OCI-LY1 (cell line): ENCODE results near the gene NFIX.

Experiments used
- H2AFZ ChIP-seq: fragments of 200-600 bp; sonication (generic), shearing (Covaris generic); 2 replicates; pipeline ENCODE4 v1.6.0; 2014; ENCODE audit warnings: antibody characterized with exemption, mild to moderate bottlenecking, low read length
- H3F3A ChIP-seq: fragments of 200-600 bp; sonication (generic), shearing (Covaris generic); 2 replicates; pipeline ENCODE4 v1.6.0; 2014; ENCODE audit warnings: mild to moderate bottlenecking, antibody characterized with exemption, low read length, moderate library complexity; ENCODE audit not compliant: insufficient read depth
- H3K27ac ChIP-seq: fragments of 200-600 bp; sonication (generic); 2 replicates; pipeline ENCODE4 v1.5.1; 2014; ENCODE audit warnings: low read length, mixed run types, mild to moderate bottlenecking, low read depth; ENCODE audit not compliant: poor library complexity, severe bottlenecking
- H3K27me3 ChIP-seq: fragments of 200-600 bp; sonication (generic); 2 replicates; pipeline ENCODE4 v1.6.0; 2014; ENCODE audit warnings: antibody characterized with exemption, mild to moderate bottlenecking, low read length, moderate library complexity; ENCODE audit not compliant: insufficient read depth
- H3K36me3 ChIP-seq: fragments of 200-600 bp; sonication (generic); 2 replicates; pipeline ENCODE4 v1.6.1; 2014; ENCODE audit warnings: mild to moderate bottlenecking, antibody characterized with exemption, low read length, moderate library complexity, mixed read lengths; ENCODE audit not compliant: insufficient read depth
- H3K4me1 ChIP-seq: fragments of 200-600 bp; sonication (generic); 2 replicates; pipeline ENCODE4 v1.5.1; 2014; ENCODE audit warnings: mild to moderate bottlenecking, low read length, moderate library complexity; ENCODE audit not compliant: insufficient read depth, severe bottlenecking
- H3K4me2 ChIP-seq: fragments of 200-600 bp; sonication (generic), shearing (Covaris generic); 2 replicates; pipeline ENCODE4 v1.6.1; 2014; ENCODE audit warnings: low read length
- H3K4me3 ChIP-seq: fragments of 200-600 bp; sonication (generic); 2 replicates; pipeline ENCODE4 v1.5.1; 2014; ENCODE audit warnings: low read length, low read depth, mild to moderate bottlenecking, mixed read lengths; ENCODE audit not compliant: poor library complexity, severe bottlenecking
- H3K79me2 ChIP-seq: fragments of 200-600 bp; shearing (Covaris generic); 2 replicates; pipeline ENCODE4 v1.6.1; 2016; ENCODE audit warnings: mixed run types, low read length, mixed read lengths; ENCODE audit not compliant: insufficient read depth
- H3K9ac ChIP-seq: fragments of 200-600 bp; sonication (generic), shearing (Covaris generic); 2 replicates; pipeline ENCODE4 v1.6.1; 2014; ENCODE audit warnings: mild to moderate bottlenecking, low read length, mixed read lengths
- H3K9me2 ChIP-seq: fragments of 200-600 bp; sonication (generic), shearing (Covaris generic); 2 replicates; pipeline ENCODE4 v1.6.1; 2014; ENCODE audit warnings: low read depth, mild to moderate bottlenecking, low read length, mixed read lengths
- H3K9me3 ChIP-seq: fragments of 200-600 bp; shearing (Covaris generic); 2 replicates; pipeline ENCODE4 v1.6.1; 2014; ENCODE audit warnings: low read length, mixed read lengths
- H4K20me1 ChIP-seq: fragments of 200-600 bp; sonication (generic), shearing (Covaris generic); 2 replicates; pipeline ENCODE4 v1.6.0; 2016; ENCODE audit warnings: mild to moderate bottlenecking, low read length; ENCODE audit not compliant: insufficient read depth
- CTCF ChIP-seq: fragments of 200-600 bp; sonication (generic), shearing (Covaris generic); IDR thresholded peaks from 2 replicates; pipeline ENCODE4 v1.5.1; 2017; ENCODE audit warnings: mild to moderate bottlenecking, antibody characterized with exemption, low read length, moderate library complexity, mixed read lengths
- EZH2 ChIP-seq: fragments of 200-600 bp; sonication (generic), shearing (Covaris generic); IDR thresholded peaks from 2 replicates; pipeline ENCODE4 v1.8.0; 2017; ENCODE audit warnings: borderline replicate concordance, mixed run types, mild to moderate bottlenecking, antibody characterized with exemption, low read length, moderate library complexity, mixed read lengths

Gene NFIX

GRCh38 chr19:12987781-12988180 is 7.5 kb upstream of the NFIX start:
- Histone ChIP-seq H3K4me2 (no peak overlapping the region), H3K27me3 (no peaks in the 10 kb centered on the region), H3K9me3 (no peaks in the 10 kb centered on the region), H4K20me1 (no peaks in the 10 kb centered on the region), H3K36me3 (no peaks in the 10 kb centered on the region), H3F3A (no peaks in the 10 kb centered on the region), H3K27ac (no peak overlapping the region), H3K4me3 (no peak overlapping the region), H3K79me2 (no peaks in the 10 kb centered on the region), H3K4me1 (peaks cover 5% of the 10 kb centered on the region), H2AFZ (no peak overlapping the region), H3K9ac (no peak overlapping the region), H3K9me2 (no peaks in the 10 kb centered on the region)
- TF ChIP-seq CTCF (no peak), EZH2 (no peak)

- TF ChIP-seq CTCF (no peak), EZH2 (no peak)
- no peaks in the 10 kb centered on the region for H3K9me3 ChIP-seq
- H3K9me2 ChIP-seq = no peaks in the 10 kb centered on the region
- peaks cover 7% of the 10 kb centered on the region; the same call in 1 of the 2 replicates for H3K27me3 ChIP-seq
- H3K4me1 ChIP-seq = no peaks in the 10 kb centered on the region
- H3K9ac ChIP-seq = no peak overlapping the region
- no peak overlapping the region for H2AFZ ChIP-seq
- no peak overlapping the region for H3K4me3 ChIP-seq
- H3K36me3 ChIP-seq = no peaks in the 10 kb centered on the region
- no peaks in the 10 kb centered on the region for H3K79me2 ChIP-seq
- H3F3A ChIP-seq = no peaks in the 10 kb centered on the region
- no peak overlapping the region for H3K4me2 ChIP-seq
- no peaks in the 10 kb centered on the region for H4K20me1 ChIP-seq
- H3K27ac ChIP-seq = no peak overlapping the region
These were observed 4.8 kb upstream of the NFIX start for GRCh38 chr19:12990431-12990830.

- TF ChIP-seq EZH2 (no peak), CTCF (no peak)
- Histone ChIP-seq H3K9ac (no peak overlapping the region), H3K9me3 (no peaks in the 10 kb centered on the region), H3F3A (no peaks in the 10 kb centered on the region), H3K36me3 (no peaks in the 10 kb centered on the region), H3K9me2 (no peaks in the 10 kb centered on the region), H3K79me2 (no peaks in the 10 kb centered on the region), H2AFZ (no peak overlapping the region), H3K4me1 (no peaks in the 10 kb centered on the region), H4K20me1 (no peaks in the 10 kb centered on the region), H3K4me2 (no peak overlapping the region), H3K27me3 (peaks cover 7% of the 10 kb centered on the region; the same call in 1 of the 2 replicates), H3K27ac (no peak overlapping the region), H3K4me3 (no peak overlapping the region)
These were observed 4.4 kb upstream of the NFIX start for GRCh38 chr19:12990853-12991252.
